HG03280 (cell line): ENCODE data around the gene WEE1.
"Not testable (repeated sequence)": the region's sequence is repeated elsewhere in the genome, so short reads cannot be mapped to it uniquely, and the experiment has no call there.

Experiments used
- ATAC-seq: cut with Tn5 transposase; IDR thresholded peaks from one replicate; pipeline ENCODE4 v1.9.1; 2021; ENCODE audit warnings: mild to moderate bottlenecking, moderate library complexity; ENCODE audit not compliant: unreplicated experiment

WEE1 gene

DNA sequence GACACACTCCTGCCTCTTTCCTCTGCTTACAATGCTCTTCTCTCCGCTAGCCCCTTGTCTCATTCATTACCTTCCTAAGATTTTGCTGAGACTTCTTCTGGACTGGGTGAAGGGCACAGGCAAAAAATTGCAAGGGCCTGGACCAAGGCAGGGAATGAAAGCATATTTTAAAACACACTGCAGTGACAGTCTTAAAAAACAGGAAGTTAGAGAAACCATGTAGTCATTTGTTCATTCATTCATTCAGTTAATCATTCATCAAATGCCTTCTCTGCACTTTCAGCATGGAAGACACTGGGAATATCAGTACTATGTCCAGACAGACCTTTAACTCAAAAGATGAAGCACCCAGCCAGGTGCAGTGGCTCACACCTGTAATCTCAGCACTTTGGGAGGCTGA is 45.5 kb downstream of the WEE1 start:
- ATAC-seq = no peak

DNA sequence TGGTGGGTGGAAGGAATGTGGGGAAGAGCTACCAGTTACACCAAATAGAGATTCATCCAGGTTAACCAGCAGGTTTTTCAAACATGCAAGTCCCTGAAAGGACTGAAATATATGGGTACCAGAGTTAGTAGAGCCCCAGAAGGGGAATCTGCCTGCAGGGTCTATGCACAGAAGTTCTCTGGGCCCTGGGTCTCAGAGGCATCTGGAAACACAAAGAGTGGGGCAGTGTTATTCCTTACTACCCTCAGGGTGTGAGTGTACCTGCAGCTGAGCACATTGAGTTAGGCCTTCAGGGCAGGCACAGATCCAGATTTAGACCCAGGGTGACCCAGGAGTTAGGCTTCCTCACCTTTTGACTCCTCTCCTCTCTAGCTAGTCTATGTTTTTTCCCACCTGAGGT is 46.5 kb downstream of the WEE1 start:
- no peak for ATAC-seq

DNA sequence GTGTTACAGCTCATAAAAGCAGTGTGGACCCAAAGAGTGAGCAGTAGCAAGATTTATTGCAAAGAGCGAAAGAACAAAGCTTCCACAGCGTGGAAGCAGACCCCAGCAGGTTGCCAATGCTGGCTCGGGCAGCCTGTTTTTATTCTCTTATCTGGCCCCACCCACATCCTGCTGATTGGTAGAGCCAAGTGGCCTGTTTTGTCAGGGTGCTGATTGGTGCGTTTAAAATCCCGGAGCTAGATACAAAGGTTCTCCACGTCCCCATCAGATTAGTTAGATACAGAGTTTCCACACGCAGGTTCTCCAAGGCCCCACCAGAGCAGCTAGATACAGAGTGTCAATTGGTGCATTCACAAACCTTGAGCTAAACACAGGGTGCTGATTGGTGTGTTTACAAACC is 48.9 kb downstream of the WEE1 start:
- ATAC-seq = not testable (repeated sequence)

DNA sequence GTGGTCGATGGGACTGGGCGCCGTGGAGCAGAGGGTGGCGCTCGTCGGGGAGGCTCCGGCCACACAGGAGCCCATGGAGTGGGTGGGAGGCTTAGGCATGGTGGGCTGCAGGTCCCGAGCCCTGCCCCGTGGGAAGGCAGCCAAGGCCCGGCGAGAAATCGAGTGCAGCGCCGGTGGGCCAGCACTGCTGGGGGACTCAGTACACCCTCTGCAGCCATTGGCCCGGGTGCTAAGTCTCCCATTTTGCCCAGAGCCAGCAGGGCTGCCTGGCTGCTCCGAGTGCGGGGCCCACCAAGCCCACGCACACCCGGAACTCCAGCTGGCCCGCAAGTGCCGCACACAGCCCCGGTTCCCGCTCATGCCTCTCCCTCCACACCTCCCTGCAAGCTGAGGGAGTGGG is 49.6 kb downstream of the WEE1 start:
- not testable (repeated sequence) for ATAC-seq

DNA sequence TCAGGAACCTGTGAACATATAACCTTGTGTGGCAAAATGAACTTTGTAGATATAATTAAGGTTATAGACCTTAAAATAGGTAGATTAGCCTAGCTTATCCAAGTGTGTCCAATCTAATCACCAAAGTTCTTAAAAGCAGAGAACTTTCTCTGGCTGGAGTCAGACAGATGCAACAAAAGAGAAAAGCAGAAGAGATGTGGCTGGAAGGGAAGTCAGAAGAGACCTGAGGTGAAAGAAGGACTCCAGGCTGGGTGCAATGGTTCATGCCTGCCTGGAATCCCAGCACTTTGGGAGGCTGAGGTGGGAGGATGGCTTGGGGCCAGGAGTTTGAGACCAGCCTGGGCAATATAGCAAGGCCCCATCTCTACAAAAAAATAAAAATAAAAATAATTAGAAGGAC is 51.0 kb downstream of the WEE1 start:
- no peak for ATAC-seq

DNA sequence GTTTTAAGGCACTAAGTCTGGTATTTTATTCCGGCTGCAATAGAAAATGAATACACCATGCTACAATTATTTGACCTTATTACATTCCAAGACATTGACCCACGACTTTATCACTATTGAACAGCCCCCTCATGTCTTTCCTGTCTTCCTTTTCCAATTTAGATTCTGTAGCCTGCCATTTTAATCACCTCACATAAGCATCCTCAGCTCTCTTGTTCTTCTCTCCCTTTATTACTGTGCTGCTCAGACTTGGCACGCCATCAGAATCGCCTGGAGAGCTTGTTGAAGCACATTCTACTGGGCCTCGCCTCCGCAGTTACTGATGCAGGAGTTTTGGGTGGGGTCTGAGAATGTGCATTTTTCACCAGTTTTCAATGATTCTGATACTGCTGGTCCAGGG is 51.7 kb downstream of the WEE1 start:
- no peak for ATAC-seq

DNA sequence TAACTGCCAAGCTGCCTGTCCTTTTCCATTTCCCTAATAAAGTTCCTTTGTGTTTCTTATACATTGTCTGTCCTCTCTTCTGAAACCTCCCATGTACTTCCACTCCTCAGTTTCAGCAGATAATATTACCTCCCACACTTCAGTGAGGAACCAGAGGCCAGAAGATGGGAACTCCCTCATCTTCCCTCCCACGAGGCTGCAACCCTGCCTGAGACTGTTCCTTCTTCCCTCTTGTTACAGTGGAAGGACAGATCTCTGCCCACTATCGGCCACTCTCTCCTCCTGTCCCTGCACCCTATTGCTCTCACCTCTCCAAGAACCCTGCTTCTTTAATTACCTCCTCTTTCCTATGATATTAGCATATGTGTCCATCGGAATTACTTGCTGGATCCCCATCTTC is 52.3 kb downstream of the WEE1 start:
- ATAC-seq = no peak

DNA sequence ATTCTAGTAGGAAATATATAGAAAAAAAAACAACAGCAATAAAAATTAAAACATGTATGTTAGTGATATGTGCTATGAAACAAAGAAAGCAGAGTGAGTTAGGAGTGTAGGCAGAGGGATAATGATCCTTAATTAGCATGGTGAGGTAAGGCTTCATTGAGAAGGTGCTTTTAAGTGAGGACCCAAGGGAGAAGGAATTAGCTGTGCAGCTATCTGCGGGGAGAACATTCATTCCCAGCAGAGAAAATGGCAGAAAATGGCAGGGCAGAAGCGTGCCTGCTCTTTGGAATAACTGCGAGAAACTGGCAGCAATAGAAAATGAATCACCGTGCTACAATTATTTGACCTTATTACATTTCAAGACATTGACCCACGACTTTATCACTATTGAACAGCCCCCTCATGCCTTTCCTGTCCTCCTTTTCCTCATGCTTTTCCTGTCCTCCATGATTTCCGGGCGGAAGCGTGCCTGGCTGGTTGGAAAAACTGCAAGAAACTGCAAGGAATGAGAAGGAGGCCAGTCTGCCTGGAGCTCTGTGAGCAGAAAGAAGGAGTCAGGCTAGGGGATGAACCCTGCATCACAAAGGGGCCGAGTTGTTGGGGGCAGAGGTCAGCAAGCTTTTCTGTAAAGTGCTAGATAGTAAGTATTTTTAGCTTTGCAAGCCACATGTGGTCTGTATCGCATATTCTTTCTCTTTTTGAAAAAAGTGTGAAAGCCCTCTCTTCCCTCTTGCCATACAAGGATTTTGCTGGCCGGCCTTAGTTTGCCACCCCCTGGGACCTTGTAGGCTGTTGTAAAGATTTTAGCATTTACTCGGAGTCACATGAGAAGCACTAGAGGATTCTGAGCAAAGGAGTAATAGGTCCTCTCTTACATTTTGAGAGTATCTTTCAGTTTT is 53.3 kb downstream of the WEE1 start:
- ATAC-seq = no peak

DNA sequence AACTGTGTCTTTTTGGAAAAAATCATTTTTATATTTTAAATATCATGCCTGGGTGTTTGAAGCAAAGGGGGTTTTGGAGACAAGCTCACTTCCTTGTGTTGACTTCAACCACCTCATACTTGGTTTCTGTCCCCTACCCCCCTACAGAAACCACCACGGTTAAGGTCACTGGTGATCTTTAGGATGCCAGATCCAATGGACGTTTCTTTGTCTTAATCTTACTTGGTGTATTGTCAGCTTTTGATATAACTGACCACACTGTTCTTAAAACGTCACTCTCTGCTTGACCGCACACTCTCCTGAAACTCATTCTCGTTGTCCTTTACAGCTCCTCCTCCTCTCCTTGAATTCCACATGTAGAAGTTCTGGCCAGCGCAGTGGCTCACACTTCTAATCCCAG is 55.6 kb downstream of the WEE1 start:
- ATAC-seq = no peak

DNA sequence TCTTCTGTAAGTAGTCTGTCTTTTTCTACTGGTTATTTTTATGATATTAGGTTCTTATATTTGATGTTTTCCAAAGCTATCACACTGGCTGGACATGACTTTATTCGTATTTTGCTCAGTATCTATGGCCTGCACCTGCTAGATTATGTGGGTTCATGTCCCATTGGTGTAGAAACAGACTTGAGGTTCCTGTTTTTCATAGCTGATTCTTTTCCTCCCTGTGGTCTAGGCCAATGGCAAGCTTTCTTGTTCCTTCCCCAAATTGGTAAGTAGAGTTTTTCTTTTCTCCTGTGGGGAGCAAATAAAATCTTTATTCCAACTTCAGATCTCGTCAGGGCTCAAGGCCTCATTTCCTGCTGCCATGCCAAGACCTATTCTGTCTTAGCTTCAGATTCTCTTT is 60.2 kb downstream of the WEE1 start:
- ATAC-seq = no peak

DNA sequence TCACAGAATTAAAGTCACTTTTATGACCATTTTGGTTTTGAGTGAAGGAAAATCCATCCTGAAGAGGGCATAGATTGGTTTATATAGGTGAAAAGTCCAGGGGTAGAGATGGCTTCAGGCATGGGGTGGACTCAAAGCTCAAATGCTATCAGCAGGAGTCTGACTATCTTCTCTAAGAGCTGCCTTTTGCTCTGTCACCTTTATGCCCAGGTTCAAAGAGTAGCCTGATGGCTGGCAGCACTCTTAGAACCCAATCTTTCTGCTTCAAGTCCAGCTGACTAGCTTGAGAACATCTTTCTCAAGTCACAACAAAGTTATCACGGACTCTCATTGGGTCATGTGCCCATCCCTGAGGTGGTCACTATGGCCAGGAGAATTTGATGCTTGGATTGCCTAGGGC is 63.2 kb downstream of the WEE1 start:
- no peak for ATAC-seq

DNA sequence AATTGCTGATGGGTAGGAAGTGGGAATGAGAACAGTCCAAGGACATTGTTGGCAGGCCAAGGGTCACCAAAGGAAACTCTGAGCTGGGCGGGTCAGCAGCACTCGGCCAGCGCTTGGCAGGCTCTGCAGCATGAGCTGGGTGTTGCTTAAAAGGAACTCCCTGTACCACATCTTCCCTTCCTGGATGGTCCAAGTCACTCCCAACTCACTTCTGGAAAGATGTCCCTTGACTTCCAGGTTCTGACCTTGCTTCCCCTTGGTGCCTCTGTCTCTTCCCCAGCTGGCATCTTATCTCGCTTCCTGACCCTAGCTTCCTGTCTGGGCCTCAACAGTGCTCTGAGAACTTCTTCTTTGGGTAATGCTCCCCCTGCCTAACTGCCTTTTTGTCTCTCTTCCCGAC is 65.6 kb downstream of the WEE1 start:
- ATAC-seq = no peak
